Activated CD8-positive, alpha-beta memory T cell treated with anti-CD3 and anti-CD28 coated beads, Interleukin-2, amount 50 U/mL, for 24 hours (primary cell): Measurements from ENCODE around the gene RSAD2.
"Not testable (repeated sequence)": the region's sequence is repeated elsewhere in the genome, so short reads cannot be mapped to it uniquely, and the experiment has no call there.

ENCODE experiments used
- DNase-seq: peaks from one replicate; pipeline ENCODE4 v3.0.0-alpha.2; 2020; ENCODE audit errors: extremely low read depth

The RSAD2 gene

GRCh38 chr2:6864231-6864754 is 13.3 kb upstream of the RSAD2 start:
- DNase-seq: no peak

DNA sequence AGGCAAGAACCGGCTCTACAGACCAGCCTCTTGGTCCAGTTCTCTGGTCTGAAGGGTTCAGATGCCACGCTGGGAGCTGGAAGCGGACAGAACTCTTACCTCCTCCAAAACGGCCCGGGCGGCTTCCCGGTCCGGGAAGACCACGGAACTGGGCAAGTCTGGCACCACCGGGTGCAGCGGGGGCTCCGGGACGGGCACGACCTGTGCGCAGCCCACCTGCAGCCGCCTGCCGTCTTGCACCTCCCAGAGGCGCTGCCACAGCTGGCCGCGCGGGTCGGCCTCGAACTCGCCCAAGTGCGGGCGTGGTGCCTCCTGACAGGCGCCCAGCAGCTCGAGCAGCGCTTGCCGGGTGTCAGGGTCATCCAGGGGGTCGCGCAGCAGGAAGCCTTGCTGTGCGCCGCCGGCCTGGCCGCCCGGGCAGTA is 12.6 kb upstream of the RSAD2 start:
- no peak for DNase-seq

DNA sequence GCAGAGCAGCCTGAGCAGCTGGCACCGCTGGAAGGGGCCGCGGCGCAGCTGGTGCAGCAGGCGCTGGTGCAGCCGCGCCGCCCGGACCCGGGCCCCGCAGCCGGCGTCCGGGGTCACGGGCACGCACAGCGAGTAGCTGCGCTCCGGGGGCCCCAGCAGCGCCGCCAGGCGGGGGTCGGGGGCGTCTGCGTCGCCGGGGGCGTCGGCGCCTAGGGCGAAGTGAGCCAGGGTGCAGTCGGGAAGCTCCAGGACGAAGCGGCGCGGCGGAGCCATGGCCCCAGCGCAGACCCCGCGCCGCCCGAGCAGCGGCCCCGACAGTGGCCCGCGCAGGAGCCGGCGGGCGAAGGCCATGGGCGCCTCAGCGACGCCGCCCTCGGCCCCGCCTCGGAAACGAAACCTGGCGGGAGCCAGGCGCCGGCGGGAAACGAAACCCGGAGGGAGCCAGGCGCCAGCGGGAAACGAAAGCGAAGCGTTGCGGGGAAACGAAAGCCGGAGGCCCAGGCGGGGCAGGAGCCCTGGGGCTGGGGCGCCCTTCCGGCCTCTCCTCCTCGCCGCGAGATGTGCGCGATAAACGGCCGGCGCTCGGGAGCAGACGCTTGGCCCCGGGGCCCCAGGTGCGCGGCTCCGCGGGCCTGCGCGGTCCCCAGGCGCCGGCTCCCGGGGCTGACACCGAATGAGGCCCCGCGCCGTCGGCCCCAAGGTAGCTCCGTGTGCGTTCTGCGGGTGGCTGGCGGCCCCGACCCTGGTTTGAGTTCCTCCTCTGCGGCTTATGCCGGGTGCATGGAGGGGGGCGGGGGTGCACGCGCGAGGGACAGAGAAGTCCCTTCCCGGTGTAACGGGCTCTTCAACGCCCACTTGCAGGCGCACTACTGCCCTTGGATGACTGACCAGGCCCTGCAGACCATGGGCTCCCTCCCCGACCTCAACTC is 12.0 kb upstream of the RSAD2 start, which contains the start of gene CMPK2:
Gene CMPK2, minus strand, starts transcription at position 562 of the 929 bp plus-strand sequence. Its CDS starts 211 bp downstream, at position 351.
- DNase-seq: peak; percentile 29

GRCh38 chr2:6866275-6866671 is 11.3 kb upstream of the RSAD2 start:
- no peak for DNase-seq

DNA sequence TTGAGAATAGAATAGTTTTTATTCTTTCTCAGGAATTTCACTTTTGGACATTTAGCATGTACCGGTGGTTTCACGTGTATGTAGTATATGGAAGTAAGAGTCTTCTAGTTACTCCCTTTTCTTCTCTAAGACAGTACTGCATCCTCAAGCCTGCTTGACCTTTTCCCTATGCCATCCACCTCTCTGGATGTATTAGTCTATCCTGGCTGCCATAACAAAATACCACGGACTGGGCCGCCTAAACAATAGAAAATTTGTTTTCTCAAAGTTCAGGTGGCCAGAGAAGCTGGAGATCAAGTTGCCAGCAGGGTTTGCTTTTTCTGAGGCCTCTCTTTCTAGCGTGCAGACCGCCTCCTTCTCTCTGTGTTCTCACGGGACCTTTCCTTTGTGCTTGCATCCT is 10.6 kb upstream of the RSAD2 start:
- DNase-seq: no peak

GRCh38 chr2:6872394-6872793 is 5.2 kb upstream of the RSAD2 start:
- no peak for DNase-seq

GRCh38 chr2:6874032-6874431 is 3.5 kb upstream of the RSAD2 start:
- no peak for DNase-seq

DNA sequence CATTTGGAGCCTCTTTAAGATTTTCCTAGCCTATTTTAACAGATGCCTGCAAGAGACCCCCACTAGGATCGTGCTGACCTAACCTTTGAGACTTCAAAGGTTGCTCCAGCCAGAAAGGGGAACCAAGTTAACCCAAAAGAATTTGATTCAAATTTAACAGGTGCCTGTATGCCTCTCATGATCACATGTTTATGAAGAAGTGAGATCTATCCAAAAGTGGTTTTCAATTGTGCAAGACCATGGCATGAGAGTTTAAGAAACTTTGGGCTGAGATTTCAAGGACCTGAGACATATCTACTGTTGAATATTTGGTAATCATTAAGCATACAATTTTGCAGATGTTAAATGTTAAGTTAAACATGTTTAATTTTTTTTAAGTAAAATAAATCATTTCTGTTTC is 1.3 kb upstream of the RSAD2 start:
- no peak for DNase-seq

DNA sequence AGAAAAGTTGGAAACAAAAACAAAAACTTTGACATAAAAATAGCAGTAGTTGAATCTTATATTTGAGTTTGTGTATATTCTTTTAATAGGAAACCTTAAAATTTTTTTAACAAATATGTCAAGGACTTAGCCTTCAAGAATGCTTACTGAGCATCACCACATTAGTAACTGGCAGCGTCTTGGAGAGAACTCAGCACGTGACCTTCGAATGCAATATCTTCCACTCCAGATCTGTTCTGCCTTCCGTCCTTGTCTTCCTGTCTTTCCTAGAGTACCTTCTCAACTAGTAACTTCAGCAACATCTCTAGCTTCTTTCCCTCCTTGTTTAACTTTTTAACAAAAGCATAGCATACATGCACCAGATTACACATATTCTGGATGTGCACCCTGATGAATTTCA is 972 bp downstream of the RSAD2 start:
- DNase-seq: no peak

- no peak for DNase-seq
Observed at GRCh38 chr2:6879011-6879410, 1.4 kb downstream of the RSAD2 start.

- DNase-seq: no peak
Observed at GRCh38 chr2:6880200-6880733, 2.7 kb downstream of the RSAD2 start.

DNA sequence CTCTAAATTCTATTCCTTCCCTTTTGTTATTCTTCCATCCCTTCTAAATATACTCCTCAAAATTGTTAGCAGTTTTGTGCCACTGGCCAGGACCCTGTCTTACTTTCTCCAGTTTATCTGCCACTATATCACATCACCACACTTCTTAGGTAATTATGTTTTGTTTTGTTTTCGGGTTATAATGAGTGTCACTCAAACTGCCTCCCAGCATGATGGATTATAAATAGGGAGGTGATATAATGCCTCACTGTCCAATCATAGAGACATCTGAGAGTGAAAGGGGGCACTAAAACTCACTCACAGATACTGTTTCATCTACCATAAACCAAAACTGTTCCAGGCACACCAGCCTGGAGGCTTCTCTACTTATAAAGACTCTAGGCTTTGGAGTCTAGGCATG is 3.5 kb downstream of the RSAD2 start:
- no peak for DNase-seq

GRCh38 chr2:6881516-6881915 is 3.9 kb downstream of the RSAD2 start:
- no peak for DNase-seq

GRCh38 chr2:6883448-6884122 is 6.0 kb downstream of the RSAD2 start:
- DNase-seq: no peak

- DNase-seq: no peak
Observed at GRCh38 chr2:6885551-6885950, 8.0 kb downstream of the RSAD2 start.

DNA sequence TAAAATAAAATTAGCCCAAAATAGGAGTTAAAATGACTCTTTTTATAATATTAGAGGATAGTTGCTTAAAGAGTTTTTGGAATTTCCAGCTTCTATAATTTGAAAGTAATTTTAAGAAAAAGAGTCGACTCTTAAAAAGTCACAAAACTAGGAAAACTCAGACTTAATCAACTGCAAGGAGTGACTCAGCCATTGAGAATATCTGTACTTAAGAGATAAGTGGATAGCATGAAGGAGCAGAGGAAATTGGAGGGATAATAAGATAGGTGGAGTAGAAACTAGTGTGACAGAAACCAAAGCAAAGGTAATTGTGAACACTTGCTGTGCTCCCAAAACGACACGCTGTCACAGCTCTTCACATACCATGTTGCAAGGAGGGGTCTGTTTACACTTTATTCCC is 8.4 kb downstream of the RSAD2 start:
- no peak for DNase-seq

DNA sequence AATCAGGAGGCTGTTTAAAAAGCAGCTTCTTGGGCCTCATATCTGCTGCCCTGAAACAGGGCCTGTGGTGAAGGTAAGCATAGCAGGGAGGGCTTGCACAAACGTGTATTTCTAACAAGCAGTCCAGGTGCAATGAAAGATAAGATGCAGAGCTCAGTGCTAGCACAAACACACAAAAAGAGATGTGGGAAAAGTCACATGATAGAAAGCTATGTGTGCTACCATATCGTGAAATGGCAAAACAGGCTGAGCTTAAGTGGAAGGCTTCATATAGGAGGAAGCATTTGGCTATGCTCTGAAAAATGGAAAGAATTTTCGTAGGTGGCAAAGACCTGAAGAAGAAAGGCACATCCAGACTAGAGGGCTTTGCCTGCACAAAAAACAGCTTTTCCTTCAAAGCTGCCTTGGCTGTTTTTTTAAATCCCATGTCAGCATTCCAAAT is 10.2 kb downstream of the RSAD2 start:
- DNase-seq: no peak

GRCh38 chr2:6888724-6889123 is 11.1 kb downstream of the RSAD2 start:
- DNase-seq: no peak

GRCh38 chr2:6893876-6894482 is 16.4 kb downstream of the RSAD2 start:
- no peak for DNase-seq

GRCh38 chr2:6896930-6897759 is 19.6 kb downstream of the RSAD2 start:
- DNase-seq: no peak

- not testable (repeated sequence) for DNase-seq
Observed at GRCh38 chr2:6902581-6902980, 25.0 kb downstream of the RSAD2 start.
